Progenitor cell of endocrine pancreas (in vitro differentiated cells): ENCODE measurements around the gene SP100. TPM values are rescaled to one million over a fixed set of nuclear protein-coding genes. Genes with fewer than 3 reads are reported as not detected.

Source experiments
- DNase-seq: peaks from one replicate; pipeline ENCODE4 v3.0.0; 2021; ENCODE audit warnings: low spot score; ENCODE audit not compliant: unreplicated experiment
- H3K27ac Mint-ChIP-seq: 2 replicates; pipeline ENCODE4 v1.8.0; 2021; ENCODE audit warnings: mild to moderate bottlenecking, moderate library complexity, mixed read lengths
- H3K27me3 Mint-ChIP-seq: 2 replicates; pipeline ENCODE4 v1.8.0; 2021; ENCODE audit warnings: mixed read lengths
- H3K36me3 Mint-ChIP-seq: 2 replicates; pipeline ENCODE4 v1.8.0; 2022; ENCODE audit warnings: mixed read lengths; ENCODE audit not compliant: insufficient read depth
- H3K4me1 Mint-ChIP-seq: 2 replicates; pipeline ENCODE4 v1.8.0; 2021; ENCODE audit warnings: low read depth, mixed read lengths
- H3K4me3 Mint-ChIP-seq: 2 replicates; pipeline ENCODE4 v1.8.0; 2021; ENCODE audit warnings: low read depth, mild to moderate bottlenecking, moderate library complexity, mixed read lengths
- H3K9me3 Mint-ChIP-seq: 2 replicates; pipeline ENCODE4 v1.8.0; 2021; ENCODE audit warnings: low read depth, mixed read lengths
- total RNA-seq: library from RNA; stranded (reverse); gene quantifications from 2 replicates; pipeline ENCODE4 v1.2.1, GENCODE V29; 2021
- TF ChIP-seq, protein P1 (sequence below): fragments of 200-600 bp; sonication (generic); IDR thresholded peaks from one replicate; pipeline ENCODE4 v1.5.0; 2021; ENCODE audit warnings: antibody characterized with exemption, mild to moderate bottlenecking; ENCODE audit not compliant: unreplicated experiment

SP100 gene
- total RNA-seq, 1 donor from 2014 or later, result 2.3 TPM

GRCh38 chr2:230494980-230495379 lies 79.0 kb downstream of the SP100 start:
- Mint-ChIP-seq H3K9me3 (peaks cover 17% of the 10 kb centered on the region), H3K4me1 (peaks cover 8% of the 10 kb centered on the region), H3K36me3 (peaks cover 2% of the 10 kb centered on the region), H3K27me3 (no peaks in the 10 kb centered on the region), H3K27ac (no peak overlapping the region), H3K4me3 (no peak overlapping the region)
- DNase-seq, result no peak
- TF ChIP-seq, protein P1, sequence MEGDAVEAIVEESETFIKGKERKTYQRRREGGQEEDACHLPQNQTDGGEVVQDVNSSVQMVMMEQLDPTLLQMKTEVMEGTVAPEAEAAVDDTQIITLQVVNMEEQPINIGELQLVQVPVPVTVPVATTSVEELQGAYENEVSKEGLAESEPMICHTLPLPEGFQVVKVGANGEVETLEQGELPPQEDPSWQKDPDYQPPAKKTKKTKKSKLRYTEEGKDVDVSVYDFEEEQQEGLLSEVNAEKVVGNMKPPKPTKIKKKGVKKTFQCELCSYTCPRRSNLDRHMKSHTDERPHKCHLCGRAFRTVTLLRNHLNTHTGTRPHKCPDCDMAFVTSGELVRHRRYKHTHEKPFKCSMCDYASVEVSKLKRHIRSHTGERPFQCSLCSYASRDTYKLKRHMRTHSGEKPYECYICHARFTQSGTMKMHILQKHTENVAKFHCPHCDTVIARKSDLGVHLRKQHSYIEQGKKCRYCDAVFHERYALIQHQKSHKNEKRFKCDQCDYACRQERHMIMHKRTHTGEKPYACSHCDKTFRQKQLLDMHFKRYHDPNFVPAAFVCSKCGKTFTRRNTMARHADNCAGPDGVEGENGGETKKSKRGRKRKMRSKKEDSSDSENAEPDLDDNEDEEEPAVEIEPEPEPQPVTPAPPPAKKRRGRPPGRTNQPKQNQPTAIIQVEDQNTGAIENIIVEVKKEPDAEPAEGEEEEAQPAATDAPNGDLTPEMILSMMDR, result no peak

DNA sequence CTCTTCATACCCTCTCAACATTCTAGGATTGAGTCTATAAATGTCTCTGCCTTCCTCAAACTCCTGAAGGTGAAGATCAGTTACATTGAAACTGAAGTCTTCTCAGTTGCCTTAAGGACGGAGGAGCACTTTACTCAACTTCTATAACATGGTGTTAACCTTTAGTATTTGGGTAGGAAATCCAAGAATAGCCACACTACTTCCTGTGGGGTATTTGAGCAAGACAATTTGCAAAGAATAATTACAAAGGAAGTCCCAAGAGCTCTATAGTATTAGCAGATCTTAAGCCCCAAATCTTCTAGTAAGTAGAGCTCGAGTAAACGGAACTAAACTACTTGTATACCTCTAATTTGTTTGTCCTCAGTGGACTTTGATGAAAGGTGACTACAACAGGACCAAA lies 80.9 kb downstream of the SP100 start:
- TF ChIP-seq, protein P1, result no peak
- no peak overlapping the region for H3K27ac Mint-ChIP-seq
- peaks cover 9% of the 10 kb centered on the region for H3K9me3 Mint-ChIP-seq

GRCh38 chr2:230498506-230499107 lies 82.6 kb downstream of the SP100 start:
- no peak overlapping the region for H3K27ac Mint-ChIP-seq
- TF ChIP-seq, protein P1, result no peak
- no peak overlapping the region for H3K4me3 Mint-ChIP-seq
- H3K27me3 Mint-ChIP-seq, result no peaks in the 10 kb centered on the region
- H3K9me3 Mint-ChIP-seq, result peaks cover 5% of the 10 kb centered on the region
- no peak for DNase-seq
- no peaks in the 10 kb centered on the region for H3K36me3 Mint-ChIP-seq
- no peaks in the 10 kb centered on the region for H3K4me1 Mint-ChIP-seq

More for the DNA sequence above, 80.9 kb downstream of the SP100 start:
- Mint-ChIP-seq H3K27me3 (no peaks in the 10 kb centered on the region), H3K36me3 (no peaks in the 10 kb centered on the region), H3K4me1 (peaks cover 6% of the 10 kb centered on the region), H3K4me3 (no peak overlapping the region)
- no peak for DNase-seq

- Mint-ChIP-seq H3K9me3 (peaks cover 5% of the 10 kb centered on the region), H3K27me3 (no peaks in the 10 kb centered on the region), H3K4me1 (no peaks in the 10 kb centered on the region), H3K27ac (no peak overlapping the region), H3K4me3 (no peak overlapping the region), H3K36me3 (no peaks in the 10 kb centered on the region)
- TF ChIP-seq, protein P1, result no peak
- DNase-seq, result no peak
These were observed 86.6 kb downstream of the SP100 start for GRCh38 chr2:230502593-230502992.

GRCh38 chr2:230503798-230504197 lies 87.8 kb downstream of the SP100 start:
- H3K36me3 Mint-ChIP-seq, result no peaks in the 10 kb centered on the region
- H3K4me1 Mint-ChIP-seq, result no peaks in the 10 kb centered on the region
- TF ChIP-seq, protein P1, result no peak
- H3K9me3 Mint-ChIP-seq, result peaks cover 5% of the 10 kb centered on the region
- H3K27ac Mint-ChIP-seq, result no peak overlapping the region
- H3K27me3 Mint-ChIP-seq, result no peaks in the 10 kb centered on the region
- no peak overlapping the region for H3K4me3 Mint-ChIP-seq
- DNase-seq, result no peak
